ENCODE measurements around the gene UGT1A4.

Gene UGT1A4

DNA sequence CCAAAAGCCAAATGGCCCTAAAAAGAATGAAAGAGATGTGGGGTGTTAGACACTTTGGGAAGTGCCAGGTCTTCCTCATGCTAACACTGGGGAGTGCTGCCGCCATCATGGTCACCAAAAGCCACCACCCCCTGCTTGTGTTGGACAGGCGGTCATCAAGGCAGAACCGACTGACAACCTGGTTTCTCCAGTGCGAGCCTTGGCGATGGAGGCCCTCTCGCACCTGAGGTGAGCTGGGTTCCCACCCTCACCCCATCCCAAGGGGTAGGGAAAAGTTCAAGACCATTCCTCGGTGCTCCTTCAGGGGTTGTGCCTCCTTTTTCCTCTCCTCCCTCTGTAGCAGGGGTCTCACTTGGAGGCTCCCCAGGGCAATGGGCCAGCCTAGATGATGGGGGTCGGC, 93.2 kb downstream of the UGT1A4 start:
- no peak for DNase-seq (ENCODE audit: low spot score)

GRCh38 chr2:233813236-233814055, 94.9 kb downstream of the UGT1A4 start:
- DNase-seq (ENCODE audit: low spot score), result no peak

DNA sequence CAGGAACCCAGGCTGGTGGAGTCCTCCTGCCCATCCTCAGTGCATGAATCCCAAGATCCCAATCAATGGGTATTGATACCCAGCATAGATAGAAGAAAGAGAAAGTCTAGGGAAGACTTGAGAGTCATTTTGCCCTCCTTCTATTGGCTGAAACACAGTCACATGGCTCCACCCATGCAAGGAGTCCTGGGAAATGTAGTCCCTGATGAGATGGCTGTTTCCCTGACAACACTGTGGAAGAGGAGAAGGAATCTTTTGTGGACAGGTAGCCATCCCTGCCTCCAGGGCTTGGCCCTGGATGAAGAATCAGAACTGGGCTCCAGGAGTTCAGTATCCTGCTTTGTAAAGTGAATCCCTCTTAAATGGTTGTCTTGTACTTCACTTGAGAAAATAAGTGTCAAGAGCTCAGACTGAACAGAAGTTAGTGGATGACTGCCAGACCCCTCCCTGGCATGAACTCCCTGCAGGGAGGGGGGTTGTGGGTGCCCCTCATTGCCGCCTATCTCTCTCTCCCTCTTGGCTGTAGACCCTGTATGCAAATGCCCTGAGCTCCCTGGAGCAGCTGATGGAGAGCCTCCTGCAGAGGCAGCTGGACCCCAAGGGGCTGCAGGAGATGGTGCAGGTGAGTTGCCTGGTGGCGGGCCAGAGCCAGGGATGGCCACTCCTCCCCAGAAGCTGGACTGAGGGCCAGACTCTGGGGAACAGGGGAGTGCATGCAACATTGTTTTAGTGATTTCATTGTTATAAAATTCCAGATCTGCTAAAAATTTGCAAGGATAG, 95.7 kb downstream of the UGT1A4 start:
- DNase-seq (ENCODE audit: low spot score), result no peak

GRCh38 chr2:233815861-233816260, 97.3 kb downstream of the UGT1A4 start:
- DNase-seq (ENCODE audit: low spot score), result no peak

DNA sequence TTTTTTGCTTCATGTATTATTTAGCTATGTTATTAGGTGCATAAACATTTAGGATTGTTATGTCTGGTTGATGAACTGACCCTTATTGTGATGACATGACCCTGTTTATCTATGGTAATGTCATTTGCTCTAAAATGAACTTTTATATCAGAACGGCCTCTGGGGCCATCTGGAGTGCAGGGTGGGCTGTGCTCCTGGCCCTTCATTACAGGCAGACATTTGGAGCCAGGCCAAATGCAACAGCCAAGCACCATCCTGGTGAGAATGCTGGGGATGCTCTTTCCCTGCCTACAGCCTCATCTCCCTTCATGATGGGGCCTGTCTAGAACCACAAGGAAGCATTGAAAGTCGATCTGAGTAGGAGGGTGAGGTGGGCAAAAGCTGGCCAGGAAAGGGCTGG, 97.8 kb downstream of the UGT1A4 start:
- no peak for DNase-seq (ENCODE audit: low spot score)

DNA sequence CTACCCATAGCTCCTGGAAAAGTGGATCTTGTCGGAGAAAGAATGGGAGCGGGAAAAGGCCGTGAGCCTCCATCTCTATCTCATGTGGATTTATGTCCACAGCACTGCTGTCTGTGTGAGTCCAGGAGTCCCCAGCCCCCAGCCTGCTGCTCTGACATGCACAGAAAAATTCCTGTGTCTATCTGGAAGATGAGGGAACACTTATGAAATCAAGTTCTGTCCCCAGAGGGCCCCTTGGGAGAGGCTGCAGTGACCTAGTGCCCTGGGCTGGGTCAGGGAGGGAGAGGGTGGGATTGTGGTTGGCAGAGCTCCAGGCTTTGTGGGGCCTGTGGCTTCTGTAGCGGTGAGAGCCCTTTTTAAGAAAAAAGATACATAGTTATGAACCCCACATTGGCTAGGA, 98.2 kb downstream of the UGT1A4 start:
- DNase-seq (ENCODE audit: low spot score), result no peak

GRCh38 chr2:233817361-233817911, 98.9 kb downstream of the UGT1A4 start:
- DNase-seq (ENCODE audit: low spot score), result no peak

GRCh38 chr2:233817995-233818638, 99.6 kb downstream of the UGT1A4 start:
- no peak for DNase-seq (ENCODE audit: low spot score)

- no peak for DNase-seq (ENCODE audit: low spot score)
Measured at GRCh38 chr2:233818639-233819621, 100.4 kb downstream of the UGT1A4 start.

DNA sequence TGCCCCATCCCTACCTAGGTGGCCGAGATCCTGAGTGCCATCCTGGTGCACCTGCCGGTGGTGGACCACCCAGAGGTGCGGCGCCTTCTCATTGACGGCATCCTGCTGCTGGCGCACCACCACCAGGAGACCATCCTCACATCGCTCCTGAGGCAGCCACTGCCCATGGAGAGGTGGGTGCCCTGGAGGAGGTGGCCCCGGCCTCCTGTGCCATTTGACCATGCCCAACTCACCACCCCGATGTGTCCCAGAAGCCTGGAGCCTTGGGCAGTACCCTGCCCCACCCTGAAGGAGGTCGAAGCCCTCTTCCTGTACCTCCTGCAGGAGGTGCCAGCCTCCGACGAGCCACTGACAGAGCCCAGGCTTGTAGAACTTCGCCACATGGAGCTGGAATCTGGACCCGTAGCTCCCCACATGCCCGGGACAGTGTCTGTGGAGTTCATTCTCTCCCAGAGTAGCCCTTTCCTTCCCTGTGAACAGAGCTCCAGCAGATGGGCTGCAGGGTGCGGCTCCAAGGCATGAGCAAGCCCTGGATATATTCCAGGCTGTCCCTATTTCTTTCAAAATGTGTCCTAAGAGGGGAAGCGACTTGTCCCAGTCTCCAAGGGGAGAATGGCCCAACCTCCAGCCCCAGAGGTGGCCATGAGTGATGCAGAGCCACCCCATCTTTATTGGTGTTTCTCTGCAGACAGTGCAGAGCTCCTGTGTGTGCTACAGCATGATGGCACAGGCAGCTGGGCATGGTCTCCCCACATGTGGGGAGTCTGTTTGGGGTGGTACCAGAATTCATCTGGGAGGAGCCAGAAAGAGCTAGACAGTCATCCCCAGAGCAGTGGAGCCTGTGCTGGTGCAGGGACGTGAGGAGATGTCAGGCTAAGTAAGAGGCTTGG, 101.6 kb downstream of the UGT1A4 start:
- no peak for DNase-seq (ENCODE audit: low spot score)

GRCh38 chr2:233820774-233821105, 102.2 kb downstream of the UGT1A4 start:
- DNase-seq (ENCODE audit: low spot score), result no peak

DNA sequence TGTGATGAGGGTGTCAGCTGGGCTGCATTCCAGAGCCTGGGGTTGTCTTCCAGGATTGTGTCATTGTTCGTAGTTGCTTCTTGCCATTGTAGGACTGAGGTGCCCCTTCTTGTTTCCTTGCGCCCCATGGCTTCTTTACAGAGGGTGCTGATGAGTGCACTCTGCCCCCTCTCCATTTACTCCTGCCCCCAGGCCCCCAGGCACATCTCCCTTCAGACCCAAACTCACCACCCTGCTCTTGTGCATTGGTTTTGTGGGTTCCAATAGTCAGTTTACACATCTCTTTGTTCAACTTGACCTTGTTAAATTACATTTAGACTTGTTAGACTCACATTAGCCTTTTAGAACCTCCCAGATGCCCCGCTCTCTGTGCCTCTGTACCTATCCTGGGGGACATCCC, 102.7 kb downstream of the UGT1A4 start:
- DNase-seq (ENCODE audit: low spot score), result no peak

GRCh38 chr2:233821709-233822100, 103.2 kb downstream of the UGT1A4 start:
- no peak for DNase-seq (ENCODE audit: low spot score)

DNA sequence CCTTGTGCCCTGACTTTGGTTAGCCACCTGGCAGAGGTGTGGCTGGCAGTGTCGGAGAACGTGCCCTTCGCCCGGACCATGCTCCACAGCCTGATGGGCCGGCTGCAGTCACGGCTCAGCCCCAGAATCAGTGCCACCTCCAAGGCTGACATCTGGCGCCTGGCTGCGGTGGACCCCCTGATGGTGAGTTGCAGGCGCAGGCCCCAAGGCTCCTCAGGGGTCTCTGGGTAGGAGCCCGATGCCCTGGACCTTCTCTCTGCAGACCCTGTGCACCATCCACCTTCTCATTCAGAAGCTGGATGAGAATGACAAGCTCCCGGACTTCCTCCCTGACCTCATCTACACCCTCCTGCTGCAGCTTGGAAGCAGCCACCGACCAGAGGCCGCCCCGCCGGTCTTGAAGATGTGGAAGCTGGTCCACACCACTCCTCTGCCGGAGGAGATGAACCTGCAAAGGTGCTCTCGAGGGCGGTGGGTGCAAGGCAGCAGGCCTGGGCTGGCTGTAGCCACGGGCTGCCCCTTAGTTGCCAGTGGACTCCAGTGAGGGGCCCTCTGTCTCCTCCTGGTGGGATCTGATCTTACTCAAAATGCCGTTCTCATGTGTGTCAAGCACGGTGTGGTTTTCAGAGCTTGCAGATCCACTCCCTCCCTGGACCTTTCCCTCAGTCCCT, 103.7 kb downstream of the UGT1A4 start:
- no peak for DNase-seq (ENCODE audit: low spot score)

All from CD4-positive, alpha-beta T cell treated with Interleukin-6 at 100 ng/mL for 8 hours (primary cell).